GM18526 (cell line): ENCODE measurements around the gene FBXW4.

Source experiments
- POLR2A ChIP-seq: IDR thresholded peaks from 3 replicates; pipeline ENCODE4 v1.6.1; 2011; ENCODE audit not compliant: insufficient read length; ENCODE audit errors: extremely low read depth

Gene FBXW4

DNA sequence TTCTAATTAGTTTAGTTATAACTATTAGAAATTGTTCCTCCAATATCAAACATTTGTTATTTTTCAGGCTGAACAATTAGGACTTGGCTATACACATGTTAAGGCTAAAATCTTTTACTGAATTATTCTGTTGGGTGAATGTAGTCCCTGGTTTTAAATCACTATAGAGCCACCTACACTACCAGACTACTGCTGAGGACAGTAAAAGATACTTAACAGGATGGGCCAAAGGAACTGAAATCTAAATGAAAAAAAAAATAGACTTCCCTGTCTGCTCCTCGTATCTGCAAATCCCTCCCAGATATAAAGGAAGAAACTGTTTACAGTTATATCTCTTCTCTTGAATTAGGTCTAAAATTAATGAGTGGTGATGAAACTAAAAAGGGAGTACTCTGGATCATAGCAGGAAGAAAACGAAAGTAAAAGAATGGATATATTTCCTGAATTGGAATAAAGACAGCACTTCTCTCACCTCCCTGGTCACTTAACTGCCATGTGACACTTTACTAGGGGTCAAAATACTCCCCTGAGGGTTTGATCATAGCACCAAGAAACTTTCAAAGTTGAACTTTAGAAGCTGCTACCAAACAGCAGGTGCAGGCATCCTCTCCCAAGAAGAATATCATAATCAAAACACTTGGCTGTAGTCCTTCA lies 12.7 kb downstream of the FBXW4 start:
- no peak for TF ChIP-seq POLR2A

- TF ChIP-seq POLR2A: no peak
Observed at GRCh38 chr10:101676565-101676964, 18.4 kb downstream of the FBXW4 start.

DNA sequence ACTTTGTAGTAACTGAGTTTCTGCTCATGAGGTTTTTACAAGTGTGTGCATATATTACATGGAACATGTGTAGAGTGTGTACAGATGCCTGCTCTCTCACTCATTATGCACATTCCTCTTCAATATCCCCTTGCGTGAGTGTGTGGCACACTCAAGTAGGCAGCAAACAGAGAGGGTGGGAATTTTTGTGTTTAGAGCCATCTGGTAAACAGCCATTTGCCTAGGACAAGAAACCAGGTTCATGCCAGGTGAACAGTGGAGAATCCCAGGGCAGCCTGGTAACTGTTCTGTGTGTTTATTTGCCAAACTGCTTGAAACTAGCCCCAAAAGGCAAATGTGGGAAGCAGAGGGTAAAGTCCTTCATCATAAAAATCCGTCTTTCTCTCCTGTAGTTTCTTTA lies 19.9 kb downstream of the FBXW4 start:
- no peak for TF ChIP-seq POLR2A

- TF ChIP-seq POLR2A: no peak
Observed at GRCh38 chr10:101672536-101672935, 22.4 kb downstream of the FBXW4 start.

DNA sequence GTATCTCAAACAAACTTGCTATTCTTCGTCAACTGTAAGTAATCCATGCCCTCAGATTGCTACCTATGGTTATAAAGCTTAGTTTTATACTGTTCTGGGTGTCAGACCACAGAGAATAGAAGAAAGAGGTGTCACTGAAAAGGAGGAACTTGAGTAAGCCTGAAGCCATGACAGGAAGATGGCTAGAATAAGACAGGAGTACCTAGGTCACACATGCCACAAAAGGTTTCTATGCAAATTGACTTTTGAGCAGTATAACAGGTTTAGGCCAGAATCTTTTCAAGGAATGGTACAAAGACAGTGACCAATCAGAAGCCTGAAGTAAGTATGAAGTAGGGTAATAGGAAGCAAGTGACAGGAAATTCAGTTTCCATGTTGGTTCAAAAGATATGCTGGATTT lies 23.5 kb downstream of the FBXW4 start:
- no peak for TF ChIP-seq POLR2A

DNA sequence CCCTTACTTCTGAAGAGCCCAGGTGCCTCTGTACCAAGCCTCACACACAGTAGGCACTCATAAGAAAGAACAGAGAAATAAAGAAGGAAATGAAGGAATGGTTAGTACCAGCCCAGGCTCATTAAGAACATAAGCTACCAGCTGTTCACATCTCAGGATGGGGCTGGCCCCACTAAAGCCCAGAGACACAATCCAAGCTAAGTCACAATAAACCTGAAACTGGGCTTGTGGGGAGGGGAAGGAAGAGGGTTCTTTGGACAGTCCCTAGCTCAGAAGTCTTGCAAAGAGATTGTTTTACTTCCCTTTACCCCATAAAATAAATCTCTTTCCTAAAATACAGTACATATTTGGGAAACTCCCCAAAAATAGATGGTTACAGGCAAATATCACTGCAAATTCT lies 24.3 kb downstream of the FBXW4 start:
- no peak for TF ChIP-seq POLR2A

GRCh38 chr10:101669181-101669580 lies 25.8 kb downstream of the FBXW4 start:
- TF ChIP-seq POLR2A: no peak

GRCh38 chr10:101668566-101668965 lies 26.4 kb downstream of the FBXW4 start:
- no peak for TF ChIP-seq POLR2A

DNA sequence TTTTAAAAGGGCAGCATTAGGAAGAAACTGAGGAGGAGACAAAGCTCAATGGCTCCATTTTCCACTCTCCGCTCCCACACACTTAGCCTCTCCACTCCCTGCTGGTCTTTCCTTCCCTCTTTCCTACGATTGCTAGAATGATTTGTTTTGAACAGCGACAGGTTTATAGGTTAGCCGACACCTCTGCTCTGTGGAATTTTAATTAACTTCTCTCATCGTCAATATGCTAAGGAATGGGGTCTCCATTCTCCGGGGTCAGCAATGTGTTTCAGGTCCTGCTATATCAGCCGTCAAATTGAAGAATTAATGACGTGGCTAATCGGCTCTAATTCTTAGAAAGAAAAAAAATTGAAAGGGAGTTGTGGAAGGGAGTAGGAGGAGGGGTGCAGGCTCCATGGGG lies 28.9 kb downstream of the FBXW4 start:
- TF ChIP-seq POLR2A: no peak

DNA sequence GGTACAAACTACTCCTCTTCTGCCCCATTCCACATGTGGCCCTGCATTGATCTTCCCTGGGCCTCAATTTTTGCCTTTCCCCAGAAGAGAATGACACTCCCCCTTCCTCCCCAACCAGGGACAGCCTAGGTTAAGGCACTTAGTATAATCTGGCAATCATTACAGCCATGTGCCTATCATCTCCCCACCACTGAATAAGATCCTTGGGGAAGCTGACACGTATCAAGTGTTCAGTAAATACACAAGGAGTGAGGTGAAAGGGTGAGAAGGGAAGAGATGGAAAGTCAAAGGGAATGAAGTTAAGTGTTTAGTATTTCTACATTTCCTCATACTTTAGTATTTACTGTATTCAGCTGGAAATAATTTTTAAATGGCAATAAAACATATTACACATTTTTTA lies 31.9 kb downstream of the FBXW4 start:
- TF ChIP-seq POLR2A: no peak

GRCh38 chr10:101660256-101660655 lies 34.7 kb downstream of the FBXW4 start:
- no peak for TF ChIP-seq POLR2A

DNA sequence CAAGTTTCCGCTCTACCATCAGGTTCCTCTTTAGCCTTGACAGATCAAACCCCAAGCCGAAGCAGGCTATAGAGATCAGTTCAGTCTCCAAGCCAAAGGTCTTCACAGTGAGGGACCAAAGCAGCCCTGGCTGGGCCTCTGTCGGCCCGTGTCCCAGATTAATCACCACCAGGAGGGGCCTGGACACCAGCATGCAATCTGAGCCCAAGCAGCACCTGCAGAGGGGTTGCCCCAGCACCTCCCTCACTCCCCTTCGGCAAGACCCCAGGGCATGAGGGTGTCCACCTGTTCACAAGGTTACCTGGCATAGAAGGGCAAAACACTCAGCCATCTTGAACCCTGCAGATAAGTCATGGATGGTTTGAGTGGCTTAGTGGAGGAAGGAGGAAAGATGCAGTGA lies 36.0 kb downstream of the FBXW4 start:
- TF ChIP-seq POLR2A: no peak

- no peak for TF ChIP-seq POLR2A
Observed at GRCh38 chr10:101656890-101657289, 38.1 kb downstream of the FBXW4 start.

GRCh38 chr10:101655570-101655969 lies 39.4 kb downstream of the FBXW4 start:
- TF ChIP-seq POLR2A: no peak

DNA sequence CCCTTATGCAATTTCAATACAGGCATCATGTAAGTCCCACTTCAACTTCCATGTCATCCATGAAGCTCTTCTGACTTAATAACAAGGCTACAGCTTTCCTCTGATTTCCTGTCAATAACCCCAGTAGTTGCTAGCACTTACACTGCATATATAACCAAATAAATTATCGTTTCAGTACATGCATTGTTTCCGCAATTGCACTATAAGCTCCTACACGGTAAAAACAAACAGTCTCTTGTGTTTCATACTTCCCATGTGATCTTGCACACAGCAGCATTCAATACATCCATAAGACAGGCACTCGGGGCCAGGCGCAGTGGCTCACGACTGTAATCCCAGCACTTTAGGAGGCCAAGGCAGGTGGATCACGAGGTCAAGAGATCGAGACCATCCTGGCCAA lies 41.4 kb downstream of the FBXW4 start:
- TF ChIP-seq POLR2A: no peak

DNA sequence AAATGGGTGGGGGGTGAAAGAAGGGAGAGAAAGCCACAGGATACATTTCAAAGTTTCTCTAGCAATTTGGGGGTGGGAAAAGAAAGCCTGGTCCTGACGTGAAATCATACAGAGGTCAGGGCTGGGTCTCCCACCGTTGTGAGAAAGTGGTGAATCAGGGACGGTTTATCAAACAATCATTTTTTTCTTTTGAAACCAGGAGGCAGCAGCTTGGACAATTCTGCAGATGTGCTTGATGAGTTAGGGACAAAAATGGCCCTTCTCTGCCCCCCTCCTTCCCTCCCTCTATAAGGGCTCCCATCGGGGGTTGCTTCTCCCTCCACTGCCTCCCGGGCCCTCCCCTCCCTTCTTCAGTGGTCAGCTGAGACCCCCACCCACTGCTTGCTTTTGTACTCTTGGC lies 43.6 kb downstream of the FBXW4 start:
- no peak for TF ChIP-seq POLR2A

- no peak for TF ChIP-seq POLR2A
Observed at GRCh38 chr10:101650863-101651262, 44.1 kb downstream of the FBXW4 start.
